NCI-H1930 (cell line): ENCODE measurements around the gene SRRD.
A peak's percentile ranks its signal among the peaks of the same experiment; 100 is the strongest.

Experiments
- DNase-seq, 2 experiments: peaks; one replicate each; lab custom pipeline; 2025; lab: John Stamatoyannopoulos, UW

The SRRD gene

DNA sequence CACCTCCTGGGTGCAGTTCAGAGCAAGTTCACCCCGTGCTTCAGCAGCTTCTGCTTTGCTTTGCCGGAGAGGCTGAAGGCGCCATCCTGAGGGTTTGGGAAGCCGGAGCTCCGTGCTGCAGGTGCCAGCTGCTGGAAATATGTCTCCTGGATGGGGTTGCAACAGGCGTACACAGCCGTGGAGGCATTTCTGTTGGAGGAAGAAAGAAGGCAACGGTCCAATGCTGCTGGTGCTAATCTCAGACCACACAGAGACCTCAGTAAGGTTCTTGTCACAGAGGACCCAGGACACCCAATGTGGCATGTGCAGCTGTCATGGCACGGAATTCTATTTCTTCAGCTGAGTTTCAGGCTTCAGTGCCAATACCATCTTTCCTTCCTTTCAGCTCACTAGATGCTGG lies 30.5 kb upstream of the SRRD start:
- no peak for DNase-seq

- no peak for DNase-seq
Observed at GRCh38 chr22:26453812-26454500, 29.7 kb upstream of the SRRD start.

DNA sequence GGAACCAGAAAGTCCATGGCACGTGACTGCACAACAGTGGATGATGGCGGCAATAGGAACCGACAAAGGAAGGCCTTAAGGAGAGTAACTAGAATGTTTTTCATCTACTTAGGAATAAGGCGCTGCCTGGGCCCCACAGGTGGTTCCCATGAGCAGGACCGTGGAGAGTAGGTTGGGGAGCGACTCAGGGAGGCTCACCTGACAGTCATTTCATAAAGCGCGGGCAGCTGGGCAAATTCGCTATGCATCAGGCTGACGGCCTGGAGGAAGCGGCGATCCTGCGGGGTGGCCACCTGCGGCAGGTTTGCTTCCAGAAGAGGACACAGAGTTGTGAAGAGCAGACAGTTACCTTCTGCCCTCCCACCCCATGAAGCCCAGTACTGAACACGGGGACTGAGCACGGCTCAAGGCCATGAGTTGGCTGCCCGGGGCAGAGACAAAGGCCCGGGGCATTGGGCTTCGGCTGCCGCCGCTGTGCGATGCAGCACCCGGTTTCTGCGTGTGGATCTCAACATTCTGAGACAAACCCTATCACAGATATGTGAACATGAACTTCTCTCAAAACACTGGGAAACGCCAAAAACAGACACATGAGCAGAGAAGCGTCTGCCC lies 25.9 kb upstream of the SRRD start:
- no peak for DNase-seq

- DNase-seq: no peak
Observed at GRCh38 chr22:26460202-26460601, 23.5 kb upstream of the SRRD start.

GRCh38 chr22:26461188-26461810 lies 22.4 kb upstream of the SRRD start:
- peak in 1 of 2 experiments; percentile 13 for DNase-seq

DNA sequence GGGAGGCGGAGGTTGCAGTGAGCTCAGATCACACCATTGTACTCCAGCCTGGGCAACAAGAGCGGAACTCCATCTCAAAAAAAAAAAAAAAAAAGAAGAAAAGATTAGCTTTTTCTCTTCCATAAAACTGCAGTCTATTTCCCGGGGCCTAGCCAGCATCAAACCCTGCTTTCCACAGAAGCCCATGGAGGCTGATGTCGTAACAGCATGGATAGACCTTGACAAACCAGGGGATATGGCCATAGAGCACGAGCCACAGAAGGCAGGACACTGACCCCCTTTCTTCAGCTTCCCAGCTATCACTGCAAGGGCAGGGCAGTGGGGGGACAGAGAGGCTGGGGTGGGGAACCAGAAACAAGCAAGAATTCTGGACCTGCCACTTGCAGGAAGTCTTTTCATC lies 21.6 kb upstream of the SRRD start:
- DNase-seq: no peak

DNA sequence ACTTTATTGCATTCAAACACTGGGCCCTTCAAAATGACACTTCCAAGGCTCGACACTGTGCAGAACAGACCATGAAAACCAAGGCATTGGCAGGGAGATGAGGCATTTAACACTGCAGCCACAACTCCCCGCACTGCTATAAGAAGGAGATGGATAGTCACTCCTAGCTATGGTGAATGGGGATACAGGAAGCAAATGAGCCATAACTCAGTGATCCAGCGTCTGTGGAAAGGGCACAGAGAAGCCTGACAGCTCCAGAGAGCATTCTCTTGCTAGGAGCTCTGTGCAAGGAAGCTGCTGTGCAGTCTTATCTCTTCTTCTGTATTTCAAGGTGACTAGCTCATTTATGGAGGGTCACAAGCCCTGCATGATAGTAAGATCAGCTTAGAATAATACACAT lies 21.0 kb upstream of the SRRD start:
- no peak for DNase-seq

GRCh38 chr22:26463101-26463661 lies 20.5 kb upstream of the SRRD start:
- no peak for DNase-seq

DNA sequence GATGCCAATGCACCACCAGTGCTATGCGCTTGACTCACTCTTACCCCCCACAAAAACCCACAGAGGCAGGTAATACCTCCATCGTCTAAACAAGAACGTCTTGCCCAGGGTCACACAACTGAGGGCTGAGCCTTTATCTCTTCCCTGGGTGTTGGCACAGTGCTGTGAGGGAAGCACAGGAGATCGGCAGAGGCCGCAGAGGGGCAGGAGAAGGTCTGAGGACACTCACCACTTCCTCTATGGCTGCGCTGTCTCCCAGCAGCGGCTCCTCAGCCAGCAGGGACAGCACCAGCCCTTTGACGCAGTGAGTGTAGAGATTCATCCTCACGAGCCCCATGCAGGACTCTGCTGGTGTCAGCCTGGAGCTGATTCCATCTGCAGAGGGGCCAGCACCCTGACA lies 20.0 kb upstream of the SRRD start:
- DNase-seq: no peak

DNA sequence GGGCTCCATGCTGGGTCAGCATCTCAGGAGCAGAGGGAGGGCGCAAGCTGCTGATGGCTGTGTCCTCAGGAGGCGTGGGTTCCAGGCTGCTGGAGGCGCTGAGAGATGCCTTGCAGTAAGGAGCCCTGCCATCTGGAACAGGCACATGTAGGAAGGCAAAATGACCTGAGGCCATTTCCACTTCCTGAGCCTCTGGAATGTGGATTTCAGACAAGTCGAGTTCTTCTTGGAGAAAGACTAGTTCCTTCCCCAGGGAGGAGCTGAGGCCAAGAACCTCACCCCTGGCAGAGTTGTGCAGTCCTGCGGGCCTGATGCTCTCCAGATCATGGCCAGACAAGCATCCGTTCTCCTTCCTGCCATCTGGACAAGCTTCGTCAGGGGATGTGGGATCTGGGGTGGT lies 19.4 kb upstream of the SRRD start:
- no peak for DNase-seq

DNA sequence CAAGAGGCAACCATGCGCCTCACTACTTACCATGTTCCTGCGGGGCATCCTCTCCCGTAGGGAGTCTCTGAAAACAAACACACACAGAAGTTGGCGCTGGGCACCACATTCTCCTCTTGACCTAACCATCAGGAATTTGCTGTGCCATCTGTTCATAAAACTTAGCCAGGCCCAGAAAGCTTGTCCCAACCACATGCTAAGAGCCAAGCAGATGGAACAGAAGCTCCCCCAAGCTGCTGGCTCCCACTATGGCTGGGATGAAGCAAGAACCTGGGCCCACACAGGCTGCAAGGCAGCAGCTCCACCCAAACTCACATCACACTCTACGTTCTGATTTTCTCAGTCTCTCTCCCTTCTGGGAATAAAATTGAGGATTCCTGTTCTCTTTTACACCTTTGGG lies 17.5 kb upstream of the SRRD start:
- DNase-seq: no peak

GRCh38 chr22:26470807-26471206 lies 12.9 kb upstream of the SRRD start:
- no peak for DNase-seq

- no peak for DNase-seq
Observed at GRCh38 chr22:26471522-26471921, 12.2 kb upstream of the SRRD start.

GRCh38 chr22:26474682-26475081 lies 9.0 kb upstream of the SRRD start:
- DNase-seq: no peak

DNA sequence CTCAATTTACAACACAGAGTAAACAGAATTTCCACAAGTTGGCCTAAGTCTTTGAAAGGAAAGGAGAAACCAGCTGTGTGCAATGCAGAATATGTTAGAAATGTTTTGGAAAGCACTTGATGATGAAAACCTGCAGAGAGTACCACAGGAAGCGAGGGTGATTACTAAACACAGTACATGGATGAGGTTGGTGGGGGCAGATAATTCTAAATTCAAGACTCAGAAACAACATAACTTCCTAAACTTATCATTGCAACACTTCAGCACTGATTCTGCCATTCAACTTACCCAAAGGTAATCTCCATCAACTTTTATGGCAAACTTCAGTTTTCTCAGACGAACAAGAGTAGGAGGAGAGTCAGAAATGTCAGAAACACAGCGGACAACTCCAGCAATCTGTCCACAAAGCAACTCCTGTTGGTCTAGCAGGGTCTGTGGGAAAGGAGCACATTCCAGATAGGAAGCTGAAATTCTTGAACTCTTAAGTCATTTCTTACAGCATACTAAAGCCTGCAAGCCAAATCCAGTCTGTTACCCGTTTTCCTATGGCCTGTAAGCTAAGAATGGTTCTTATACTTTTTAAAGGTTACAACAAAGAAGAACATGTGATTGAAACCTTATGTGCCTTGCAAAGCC lies 6.9 kb upstream of the SRRD start:
- no peak for DNase-seq

GRCh38 chr22:26477341-26477731 lies 6.3 kb upstream of the SRRD start:
- DNase-seq: no peak

DNA sequence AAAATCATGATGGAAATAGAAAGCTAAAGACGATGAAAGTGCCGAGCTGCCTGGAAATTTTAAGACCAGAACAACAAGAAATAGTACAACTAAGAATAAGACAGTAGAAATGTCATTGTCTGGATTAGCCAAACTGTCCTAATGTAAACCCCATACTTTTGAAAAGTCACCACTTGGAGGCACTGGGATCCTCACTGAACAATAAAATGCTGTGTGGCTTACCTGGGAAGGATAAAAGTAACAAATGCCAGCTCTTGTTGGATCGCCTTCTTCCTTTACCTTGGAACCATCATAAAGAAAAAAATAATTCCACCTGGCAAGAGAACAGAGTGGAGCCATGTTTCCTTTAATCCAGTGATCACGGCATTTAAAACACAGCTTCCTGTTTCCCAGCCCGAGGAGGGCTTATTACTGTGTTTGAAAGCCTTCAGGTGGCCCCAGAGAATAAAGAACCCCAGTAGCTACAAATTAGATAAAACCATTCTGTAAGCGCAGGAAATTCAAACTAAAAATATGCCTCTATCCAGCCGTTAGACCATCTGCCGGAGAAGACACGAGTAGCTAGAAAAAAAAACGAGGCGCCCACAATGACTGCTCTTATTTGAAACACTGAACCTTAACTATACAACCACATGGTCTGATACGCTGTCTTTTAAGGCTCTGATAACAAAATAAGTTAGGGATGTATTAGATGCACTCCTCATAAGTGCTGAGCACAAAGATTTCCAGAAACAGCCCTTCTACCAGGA lies 4.5 kb upstream of the SRRD start:
- no peak for DNase-seq

DNA sequence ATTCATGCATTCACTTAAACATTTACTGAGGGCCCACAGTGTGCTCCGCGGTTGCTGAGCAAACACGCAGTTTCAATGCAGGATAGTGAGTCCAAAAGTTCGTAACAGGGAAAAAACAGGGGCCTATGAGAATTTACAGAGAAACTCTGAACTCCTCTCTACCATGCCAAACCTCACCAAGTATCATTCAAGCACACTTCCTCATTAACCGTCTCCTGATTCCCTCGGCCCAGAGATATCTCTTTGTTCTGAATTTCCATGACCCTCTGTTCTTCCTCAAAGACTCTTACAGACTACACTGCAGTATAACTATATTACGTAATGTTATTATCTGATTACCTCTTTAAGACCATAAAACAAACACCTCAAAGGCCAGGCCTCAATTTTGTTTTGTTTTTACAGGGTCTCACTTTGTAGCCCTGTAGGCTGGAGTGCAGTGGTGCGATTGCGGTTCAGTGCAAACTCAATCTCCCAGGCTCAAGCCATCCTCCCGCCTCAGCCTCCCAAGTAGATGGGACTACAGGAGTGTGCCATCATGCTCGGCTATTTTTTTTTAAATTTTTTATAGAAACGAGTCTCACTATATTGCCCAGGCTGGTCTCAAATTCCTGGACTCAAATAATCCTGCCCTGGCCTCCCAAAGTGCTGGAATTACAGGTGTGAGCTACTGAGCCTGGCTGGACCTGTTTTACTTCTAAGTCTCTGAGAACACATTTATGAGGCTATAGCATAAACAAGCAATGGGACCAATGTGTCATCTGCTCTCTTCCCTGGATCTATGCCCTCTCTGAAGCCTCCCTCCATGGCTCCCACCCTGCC lies 3.7 kb upstream of the SRRD start:
- no peak for DNase-seq

DNA sequence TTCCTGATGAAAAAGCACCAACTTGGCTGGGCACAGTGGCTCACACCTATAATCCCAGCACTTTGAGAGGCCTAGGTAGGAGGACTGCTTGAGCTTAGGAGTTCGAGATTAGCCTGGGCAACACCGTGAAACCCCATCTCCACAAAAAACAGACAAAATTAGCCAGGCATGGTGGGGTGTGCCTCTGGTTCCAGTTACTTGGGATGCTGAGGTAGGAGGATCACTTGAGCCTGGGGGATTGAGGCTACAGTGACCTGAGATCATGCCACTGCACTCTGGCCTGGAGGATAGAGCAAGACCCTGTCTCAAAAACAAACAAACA lies 3.1 kb upstream of the SRRD start:
- DNase-seq: no peak

DNA sequence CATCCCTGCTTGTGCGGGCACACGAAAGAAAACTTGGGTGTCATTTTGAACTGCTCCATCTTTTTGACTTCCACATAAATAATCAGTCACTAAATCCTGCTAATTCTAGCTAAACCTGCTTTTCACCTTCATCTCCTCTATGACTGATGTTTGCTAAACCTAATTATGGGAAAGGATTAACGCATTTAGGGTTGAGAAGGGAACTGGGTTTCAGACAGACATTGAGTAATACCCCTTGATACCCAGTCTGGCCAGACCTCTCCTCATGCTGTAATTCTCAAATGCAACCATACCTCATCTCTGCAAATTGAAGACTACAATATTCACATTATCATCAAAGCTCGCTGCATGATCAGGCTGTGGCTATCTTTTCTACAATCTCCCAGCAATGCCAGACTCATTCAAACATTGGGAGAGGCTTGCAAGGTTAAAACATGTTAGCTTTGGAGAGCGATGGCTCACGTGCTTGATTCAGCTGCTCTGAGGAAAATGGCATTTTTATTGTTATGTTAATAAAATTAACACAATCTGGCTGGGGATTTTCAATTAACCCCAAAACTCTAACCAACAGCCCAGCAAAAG lies 2.5 kb upstream of the SRRD start:
- no peak for DNase-seq

DNA sequence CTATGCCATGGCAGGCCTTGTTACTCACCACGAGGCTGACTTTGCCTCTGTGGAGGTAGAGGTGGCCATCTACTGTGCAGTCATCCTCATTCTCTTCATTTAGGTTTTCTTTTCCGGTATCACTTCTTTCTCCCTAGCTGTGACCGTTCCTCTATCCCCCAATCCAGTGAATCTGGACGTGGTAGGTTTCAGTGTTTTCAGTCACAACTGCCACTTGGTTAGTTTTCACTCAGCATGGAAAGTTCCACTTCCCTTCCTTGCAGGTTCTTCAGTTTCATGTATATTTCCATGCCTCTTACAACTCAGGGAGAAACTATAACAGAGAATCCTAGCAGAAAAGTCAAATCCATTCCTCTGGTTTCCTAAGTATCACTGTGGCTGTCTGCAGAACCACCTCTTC lies 2.0 kb upstream of the SRRD start:
- DNase-seq: no peak
